H9 (cell line): ENCODE data around the gene HIRIP3. TPM values are rescaled to one million over a fixed set of nuclear protein-coding genes. Genes with fewer than 3 reads are reported as not detected.

Experiments used
- DNase-seq: peaks from one replicate; pipeline ENCODE4 v3.0.0-alpha.2; 2017
- H2AFZ ChIP-seq: one replicate; pipeline ENCODE4 v1.6.1; 2013; ENCODE audit warnings: mild to moderate bottlenecking, low read length, control low read depth, moderate library complexity
- H2AK5ac ChIP-seq: 2 replicates; pipeline ENCODE4 v1.6.1; 2013; ENCODE audit warnings: low read length, control low read depth, mixed read lengths; ENCODE audit not compliant: insufficient read length
- H2BK120ac ChIP-seq: one replicate; pipeline ENCODE4 v1.6.1; 2013; ENCODE audit warnings: low read depth, mild to moderate bottlenecking, low read length, control low read depth, inconsistent platforms; ENCODE audit not compliant: poor library complexity, severe bottlenecking
- H2BK12ac ChIP-seq: 2 replicates; pipeline ENCODE4 v1.6.1; 2013; ENCODE audit warnings: low read length, control low read depth, mixed read lengths, low read depth; ENCODE audit not compliant: insufficient read length
- H2BK15ac ChIP-seq: 2 replicates; pipeline ENCODE4 v1.6.1; 2013; ENCODE audit warnings: low read depth, low read length, control low read depth
- H2BK20ac ChIP-seq: one replicate; pipeline ENCODE4 v1.6.1; 2013; ENCODE audit warnings: low read depth, mild to moderate bottlenecking, low read length, control low read depth, inconsistent platforms; ENCODE audit not compliant: poor library complexity, severe bottlenecking
- H2BK5ac ChIP-seq: 2 replicates; pipeline ENCODE4 v1.6.1; 2013; ENCODE audit warnings: low read length, control low read depth, mixed read lengths; ENCODE audit not compliant: insufficient read length
- H3K14ac ChIP-seq: 2 replicates; pipeline ENCODE4 v1.6.1; 2013; ENCODE audit warnings: low read length, control low read depth; ENCODE audit not compliant: insufficient read depth
- H3K18ac ChIP-seq: 2 replicates; pipeline ENCODE4 v1.6.1; 2013; ENCODE audit warnings: low read depth, mild to moderate bottlenecking, mixed read lengths, low read length, control low read depth; ENCODE audit not compliant: insufficient read length
- H3K23ac ChIP-seq: 2 replicates; pipeline ENCODE4 v1.6.1; 2013; ENCODE audit warnings: low read length, control low read depth, mixed read lengths, low read depth; ENCODE audit not compliant: insufficient read length
- H3K23me2 ChIP-seq: 2 replicates; pipeline ENCODE4 v1.6.1; 2013; ENCODE audit warnings: low read depth, mild to moderate bottlenecking, mixed read lengths, low read length, control low read depth; ENCODE audit not compliant: insufficient read length, poor library complexity, severe bottlenecking
- H3K27ac ChIP-seq: 2 replicates; pipeline ENCODE4 v1.5.1; 2013; ENCODE audit warnings: low read length, control low read depth, mixed read lengths, low read depth; ENCODE audit not compliant: insufficient read length
- H3K27me3 ChIP-seq: 2 replicates; pipeline ENCODE4 v1.6.1; 2013; ENCODE audit warnings: low read length, control low read depth, inconsistent platforms; ENCODE audit not compliant: insufficient read depth
- H3K4ac ChIP-seq: 2 replicates; pipeline ENCODE4 v1.6.1; 2013; ENCODE audit warnings: low read depth, mild to moderate bottlenecking, control low read depth, inconsistent platforms, low read length, moderate library complexity
- H3K4me1 ChIP-seq: 2 replicates; pipeline ENCODE4 v1.6.1; 2013; ENCODE audit warnings: low read length, control low read depth, inconsistent platforms; ENCODE audit not compliant: insufficient read depth
- H3K4me2 ChIP-seq: 2 replicates; pipeline ENCODE4 v1.6.1; 2013; ENCODE audit warnings: low read length, control low read depth, mixed read lengths; ENCODE audit not compliant: insufficient read length, insufficient read depth
- H3K56ac ChIP-seq: 2 replicates; pipeline ENCODE4 v1.6.1; 2013; ENCODE audit warnings: low read depth, mild to moderate bottlenecking, mixed read lengths, low read length, control low read depth; ENCODE audit not compliant: insufficient read length
- H3K79me1 ChIP-seq: 2 replicates; pipeline ENCODE4 v1.6.1; 2013; ENCODE audit warnings: low read depth, mild to moderate bottlenecking, moderate library complexity, low read length, control low read depth, inconsistent platforms; ENCODE audit not compliant: insufficient read depth, poor library complexity, severe bottlenecking
- H3K79me2 ChIP-seq: 2 replicates; pipeline ENCODE4 v1.6.1; 2013; ENCODE audit warnings: low read length, control low read depth, inconsistent platforms; ENCODE audit not compliant: insufficient read depth
- H3K9ac ChIP-seq: 2 replicates; pipeline ENCODE4 v1.6.1; 2013; ENCODE audit warnings: low read length, control low read depth, mixed read lengths; ENCODE audit not compliant: insufficient read length; ENCODE audit errors: extremely low read depth
- H3K9me3 ChIP-seq: one replicate; pipeline ENCODE4 v1.6.1; 2013; ENCODE audit warnings: low read depth, low read length, inconsistent platforms; ENCODE audit not compliant: control insufficient read depth
- H3T11ph ChIP-seq: one replicate; pipeline ENCODE4 v1.6.1; 2013; ENCODE audit warnings: mild to moderate bottlenecking, low read length, control low read depth, inconsistent platforms
- H4K20me1 ChIP-seq: one replicate; pipeline ENCODE4 v1.6.1; 2013; ENCODE audit not compliant: control insufficient read depth, insufficient read length, insufficient read depth
- H4K5ac ChIP-seq: 2 replicates; pipeline ENCODE4 v1.6.1; 2013; ENCODE audit warnings: low read depth, mild to moderate bottlenecking, mixed read lengths, low read length, control low read depth; ENCODE audit not compliant: insufficient read length
- H4K8ac ChIP-seq: replicated peaks from 2 replicates; pipeline ENCODE4 v1.6.1; 2013; ENCODE audit warnings: low read length, control low read depth, mixed read lengths, low read depth; ENCODE audit not compliant: insufficient read length
- H4K91ac ChIP-seq: 2 replicates; pipeline ENCODE4 v1.6.1; 2013; ENCODE audit warnings: low read depth, mild to moderate bottlenecking, moderate library complexity, mixed read lengths, low read length, control low read depth; ENCODE audit not compliant: insufficient read length
- H3K27ac Mint-ChIP-seq, 3 experiments: 2 replicates in 2 of 3; 3 replicates in 1 of 3; pipeline ENCODE4 v1.8.0; 2020 to 2021; ENCODE audit warnings: mixed read lengths in 3 of 3, mild to moderate bottlenecking in 1 of 3, moderate library complexity in 1 of 3
- H3K27me3 Mint-ChIP-seq: 2 replicates; pipeline ENCODE4 v1.8.0; 2021; ENCODE audit warnings: low read depth, mild to moderate bottlenecking, moderate library complexity, mixed read lengths
- H3K36me3 Mint-ChIP-seq, 3 experiments: 2 replicates in 2 of 3; 3 replicates in 1 of 3; pipeline ENCODE4 v1.8.0; 2020 to 2021; ENCODE audit warnings: low read depth in 3 of 3, mixed read lengths in 3 of 3; ENCODE audit not compliant: insufficient read depth in 1 of 3
- H3K4me1 Mint-ChIP-seq, 2 experiments: 2 replicates each; pipeline ENCODE4 v1.8.0; 2020; ENCODE audit warnings: mixed read lengths in 2 of 2
- H3K4me3 Mint-ChIP-seq, 2 experiments: 2 replicates in 1 of 2; 3 replicates in 1 of 2; pipeline ENCODE4 v1.8.0; 2020 to 2021; ENCODE audit warnings: mild to moderate bottlenecking in 2 of 2, mixed read lengths in 2 of 2, moderate library complexity in 1 of 2
- H3K9me3 Mint-ChIP-seq, 2 experiments: 2 replicates in 1 of 2; 3 replicates in 1 of 2; pipeline ENCODE4 v1.8.0; 2020; ENCODE audit warnings: mild to moderate bottlenecking in 2 of 2, mixed read lengths in 2 of 2, moderate library complexity in 1 of 2
- WGBS: extraction: QIAGEN DNeasy Blood & Tissue Kit; methylation state at CpG from one replicate; pipeline ENCODE4 v1.1.7; 2013; ENCODE audit warnings: missing lambda C conversion rate, low lambda C conversion rate, mixed read lengths; ENCODE audit not compliant: insufficient read length; ENCODE audit errors: extremely low coverage; 5-methylcytosine and 5-hydroxymethylcytosine counted together
- total RNA-seq: library from RNA; stranded (reverse); gene quantifications from 2 replicates; pipeline ENCODE4 v1.2.1, GENCODE V29; 2021
- TF ChIP-seq, protein P1 (sequence below): fragments of 200-600 bp; sonication (generic); conservative IDR thresholded peaks from 3 replicates; pipeline ENCODE4 v1.8.0; 2021; ENCODE audit warnings: antibody characterized with exemption, mild to moderate bottlenecking

HIRIP3 gene
- total RNA-seq, 1 experiment from 2014 or later: 21.6 TPM

GRCh38 chr16:30031477-30031918 lies 36.1 kb upstream of the HIRIP3 start:
- Histone ChIP-seq H3K79me2 (no peaks in the 10 kb centered on the region; the same call in 1 of the 2 replicates), H3K27ac (no peak overlapping the region), H2AK5ac (no peak overlapping the region), H2BK15ac (no peak overlapping the region), H2BK5ac (no peak overlapping the region), H2BK120ac (no peak overlapping the region), H4K5ac (no peak overlapping the region), H3K14ac (no peak overlapping the region), H3K4me1 (peaks cover 3% of the 10 kb centered on the region; the same call in 1 of the 2 replicates), H3K27me3 (no peaks in the 10 kb centered on the region; the same call in 1 of the 2 replicates), H2BK12ac (no peak overlapping the region), H3K9me3 (no peaks in the 10 kb centered on the region), H3K9ac (no peak overlapping the region), H4K20me1 (no peaks in the 10 kb centered on the region), H3K23me2 (peaks cover 20% of the 10 kb centered on the region), H4K91ac (no peak overlapping the region), H3T11ph (no peak overlapping the region), H2AFZ (no peak overlapping the region), H3K56ac (no peak overlapping the region), H3K4ac (no peak overlapping the region), H3K79me1 (no peaks in the 10 kb centered on the region), H3K18ac (no peak overlapping the region), H4K8ac (no peak overlapping the region), H2BK20ac (no peak overlapping the region), H3K4me2 (peak overlapping the region; percentile 76), H3K23ac (no peak overlapping the region)
- Mint-ChIP-seq H3K4me3 (peak overlapping the region; percentile 73 to 90), H3K36me3 (peaks cover 5 to 15% (median 10%) of the 10 kb centered on the region in 3 experiments; a peak in 5 of 7 replicates), H3K27me3 (peaks cover 42% of the 10 kb centered on the region), H3K9me3 (no peaks in the 10 kb centered on the region; a peak in 1 of 5 replicates), H3K4me1 (peaks cover 27 to 42% of the 10 kb centered on the region in 2 experiments), H3K27ac (no peak overlapping the region)
- no CpG with 5 or more reads among the region's 11 CpGs for WGBS
- TF ChIP-seq, protein P1, sequence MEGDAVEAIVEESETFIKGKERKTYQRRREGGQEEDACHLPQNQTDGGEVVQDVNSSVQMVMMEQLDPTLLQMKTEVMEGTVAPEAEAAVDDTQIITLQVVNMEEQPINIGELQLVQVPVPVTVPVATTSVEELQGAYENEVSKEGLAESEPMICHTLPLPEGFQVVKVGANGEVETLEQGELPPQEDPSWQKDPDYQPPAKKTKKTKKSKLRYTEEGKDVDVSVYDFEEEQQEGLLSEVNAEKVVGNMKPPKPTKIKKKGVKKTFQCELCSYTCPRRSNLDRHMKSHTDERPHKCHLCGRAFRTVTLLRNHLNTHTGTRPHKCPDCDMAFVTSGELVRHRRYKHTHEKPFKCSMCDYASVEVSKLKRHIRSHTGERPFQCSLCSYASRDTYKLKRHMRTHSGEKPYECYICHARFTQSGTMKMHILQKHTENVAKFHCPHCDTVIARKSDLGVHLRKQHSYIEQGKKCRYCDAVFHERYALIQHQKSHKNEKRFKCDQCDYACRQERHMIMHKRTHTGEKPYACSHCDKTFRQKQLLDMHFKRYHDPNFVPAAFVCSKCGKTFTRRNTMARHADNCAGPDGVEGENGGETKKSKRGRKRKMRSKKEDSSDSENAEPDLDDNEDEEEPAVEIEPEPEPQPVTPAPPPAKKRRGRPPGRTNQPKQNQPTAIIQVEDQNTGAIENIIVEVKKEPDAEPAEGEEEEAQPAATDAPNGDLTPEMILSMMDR: no peak
- peak; percentile 45 for DNase-seq
